DOHH2 (cell line): ENCODE results near the gene SUSD4.

Source experiments
- H3F3A ChIP-seq: fragments of 200-600 bp; sonication (generic), shearing (Covaris generic); 2 replicates; pipeline ENCODE4 v1.6.0; 2016; ENCODE audit warnings: antibody characterized with exemption, mild to moderate bottlenecking; ENCODE audit not compliant: control insufficient read depth, insufficient read depth
- H3K27ac ChIP-seq: fragments of 200-600 bp; sonication (generic); 2 replicates; pipeline ENCODE4 v1.5.1; 2014; ENCODE audit warnings: low read depth, mild to moderate bottlenecking, low read length, moderate library complexity
- H3K27me3 ChIP-seq: fragments of 200-600 bp; sonication (generic); 2 replicates; pipeline ENCODE4 v1.6.1; 2014; ENCODE audit warnings: mild to moderate bottlenecking, low read length, mixed read lengths; ENCODE audit not compliant: control insufficient read depth
- H3K36me3 ChIP-seq: fragments of 200-600 bp; sonication (generic); 2 replicates; pipeline ENCODE4 v1.6.1; 2014; ENCODE audit warnings: mild to moderate bottlenecking, low read length, moderate library complexity, mixed read lengths; ENCODE audit not compliant: control insufficient read depth
- H3K4me1 ChIP-seq: fragments of 200-600 bp; sonication (generic); 2 replicates; pipeline ENCODE4 v1.6.1; 2014; ENCODE audit warnings: mild to moderate bottlenecking, low read length, mixed read lengths; ENCODE audit not compliant: control insufficient read depth
- H3K4me2 ChIP-seq: fragments of 200-600 bp; sonication (generic); 2 replicates; pipeline ENCODE4 v1.6.0; 2014; ENCODE audit warnings: mild to moderate bottlenecking, low read length, moderate library complexity
- H3K4me3 ChIP-seq: fragments of 200-600 bp; sonication (generic); 2 replicates; pipeline ENCODE4 v1.5.1; 2014; ENCODE audit warnings: mild to moderate bottlenecking, low read length, mixed read lengths
- H3K79me2 ChIP-seq: fragments of 200-600 bp; sonication (generic); 2 replicates; pipeline ENCODE4 v1.6.1; 2014; ENCODE audit warnings: mild to moderate bottlenecking, low read length, mixed read lengths; ENCODE audit not compliant: control insufficient read depth
- H3K9me2 ChIP-seq: fragments of 200-600 bp; sonication (generic); replicated peaks from 2 replicates; pipeline ENCODE4 v1.6.1; 2014; ENCODE audit warnings: mild to moderate bottlenecking, low read length, mixed read lengths; ENCODE audit not compliant: control insufficient read depth
- H3K9me3 ChIP-seq: fragments of 200-600 bp; sonication (generic); 2 replicates; pipeline ENCODE4 v1.6.1; 2014; ENCODE audit warnings: antibody characterized with exemption, low read length, mixed read lengths; ENCODE audit not compliant: control insufficient read depth, insufficient read depth
- H4K20me1 ChIP-seq: fragments of 200-600 bp; sonication (generic); 2 replicates; pipeline ENCODE4 v1.6.0; 2014; ENCODE audit warnings: low read depth, mild to moderate bottlenecking, antibody characterized with exemption, low read length, moderate library complexity; ENCODE audit not compliant: control insufficient read depth, insufficient read depth
- CTCF ChIP-seq: fragments of 200-600 bp; sonication (generic); IDR thresholded peaks from one replicate; pipeline ENCODE4 v1.5.1; 2014; ENCODE audit warnings: antibody characterized with exemption, mild to moderate bottlenecking, low read depth, low read length; ENCODE audit not compliant: poor library complexity, severe bottlenecking
- EZH2phosphoT487 ChIP-seq: fragments of 200-600 bp; sonication (generic); IDR thresholded peaks from 2 replicates; pipeline ENCODE4 v1.6.1; 2017; ENCODE audit warnings: borderline replicate concordance, mild to moderate bottlenecking, antibody characterized with exemption, low read length, moderate library complexity, mixed read lengths

The SUSD4 gene

DNA sequence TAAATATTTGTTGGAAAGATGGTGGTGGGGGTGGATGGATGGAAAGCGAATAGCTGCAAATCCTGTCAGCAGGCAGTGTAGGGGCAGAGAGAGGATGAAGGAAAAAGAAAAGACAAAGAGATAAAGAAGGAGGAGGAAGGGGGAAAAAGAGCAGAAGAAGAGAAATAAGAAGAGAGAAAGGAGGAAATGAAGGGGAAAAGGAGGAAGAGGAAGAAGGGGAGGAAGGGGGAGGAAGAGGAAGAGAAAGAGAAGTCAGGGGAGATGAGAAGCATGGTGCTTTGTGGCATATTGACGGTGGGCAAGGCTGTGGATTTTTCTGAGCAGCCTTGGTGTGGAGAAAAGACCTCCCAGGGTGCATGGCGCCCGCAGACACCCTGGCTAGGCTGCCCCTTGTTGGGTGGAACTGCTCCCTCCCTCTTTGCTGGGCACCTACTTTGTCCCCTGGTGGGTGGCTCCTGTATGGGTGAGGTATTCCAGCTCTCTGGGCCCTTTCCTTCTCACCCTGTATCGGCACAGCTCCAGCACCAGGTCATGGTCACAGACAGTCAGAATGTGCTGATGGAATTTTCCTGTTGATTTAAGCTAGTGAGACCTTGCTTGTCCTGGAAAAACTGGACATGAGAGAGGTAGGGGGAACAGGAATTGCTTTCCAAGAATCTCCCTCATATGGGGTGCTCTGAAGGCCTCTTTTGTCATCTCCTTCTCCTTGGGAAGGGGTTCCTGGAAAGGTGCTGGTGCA lies 175.2 kb downstream of the SUSD4 start:
- H3K9me3 ChIP-seq = no peaks in the 10 kb centered on the region
- H3K9me2 ChIP-seq = no peaks in the 10 kb centered on the region
- no peak overlapping the region for H3K4me2 ChIP-seq
- no peaks in the 10 kb centered on the region for H3K79me2 ChIP-seq
- H3K27ac ChIP-seq = no peak overlapping the region
- no peaks in the 10 kb centered on the region for H3F3A ChIP-seq
- H3K4me1 ChIP-seq = no peaks in the 10 kb centered on the region
- H4K20me1 ChIP-seq = no peaks in the 10 kb centered on the region
- no peak for TF ChIP-seq EZH2phosphoT487
- no peak for TF ChIP-seq CTCF
- H3K4me3 ChIP-seq = no peak overlapping the region
- no peaks in the 10 kb centered on the region for H3K36me3 ChIP-seq
- H3K27me3 ChIP-seq = no peaks in the 10 kb centered on the region

DNA sequence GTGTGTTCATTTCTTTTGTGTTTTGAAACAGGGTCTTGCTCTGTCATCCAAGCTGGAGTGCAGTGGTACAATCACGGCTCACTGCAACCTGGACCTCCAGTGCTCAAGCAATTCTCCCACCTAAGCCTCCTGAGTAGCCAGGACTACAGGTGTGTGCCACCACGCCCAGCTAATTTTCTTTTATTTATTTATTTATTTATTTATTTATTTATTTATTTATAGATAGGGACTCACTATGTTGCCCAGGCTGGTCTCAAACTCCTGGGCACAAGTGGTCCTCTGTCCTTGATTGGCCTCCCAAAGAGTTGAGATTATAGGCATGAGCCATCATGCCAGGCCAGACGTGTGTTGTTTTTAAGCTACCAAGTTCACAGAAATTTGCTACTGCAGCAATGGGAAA lies 177.2 kb downstream of the SUSD4 start:
- H3K4me1 ChIP-seq = no peaks in the 10 kb centered on the region
- H3K27ac ChIP-seq = no peak overlapping the region
- H3K36me3 ChIP-seq = no peaks in the 10 kb centered on the region
- no peak for TF ChIP-seq EZH2phosphoT487
- TF ChIP-seq CTCF = no peak
- no peaks in the 10 kb centered on the region for H3K27me3 ChIP-seq
- H3K9me2 ChIP-seq = no peaks in the 10 kb centered on the region
- no peaks in the 10 kb centered on the region for H3K79me2 ChIP-seq
- no peaks in the 10 kb centered on the region for H3F3A ChIP-seq
- no peak overlapping the region for H3K4me3 ChIP-seq
- H3K9me3 ChIP-seq = no peaks in the 10 kb centered on the region
- H4K20me1 ChIP-seq = no peaks in the 10 kb centered on the region
- H3K4me2 ChIP-seq = no peak overlapping the region

DNA sequence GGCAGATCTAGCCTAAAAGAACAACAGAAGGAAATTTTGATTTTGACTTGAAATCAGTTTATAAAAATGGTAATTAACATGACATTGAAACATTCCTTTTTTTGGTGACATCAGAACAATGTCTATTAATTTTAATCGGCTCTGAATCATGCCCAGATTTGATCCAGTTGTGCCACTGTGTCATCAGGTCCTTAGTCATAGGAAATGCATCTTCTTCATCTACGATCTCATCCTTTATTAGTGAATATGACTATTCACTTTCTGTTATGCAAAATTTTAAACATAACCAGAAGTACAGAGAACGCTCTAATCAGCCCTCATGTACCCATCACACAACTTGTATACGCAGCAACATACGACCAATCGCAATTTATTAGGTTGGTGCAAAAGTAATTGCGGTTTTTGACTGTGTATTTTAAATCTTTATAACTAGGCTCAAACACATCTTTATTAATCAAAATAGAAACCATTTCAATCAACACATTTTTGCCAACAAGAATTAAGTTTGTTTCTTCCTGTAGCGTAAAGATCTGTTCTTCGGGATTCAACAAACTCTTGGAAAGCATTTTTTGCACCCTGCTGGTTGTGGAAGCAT lies 180.6 kb downstream of the SUSD4 start:
- Histone ChIP-seq H3K9me2 (no peaks in the 10 kb centered on the region), H3K4me2 (no peak overlapping the region), H3K27ac (no peak overlapping the region), H3K36me3 (no peaks in the 10 kb centered on the region), H3K4me1 (no peaks in the 10 kb centered on the region), H3F3A (no peaks in the 10 kb centered on the region), H4K20me1 (no peaks in the 10 kb centered on the region), H3K4me3 (no peak overlapping the region), H3K9me3 (no peaks in the 10 kb centered on the region), H3K27me3 (0 out of 2 replicates have a peak, but pooled peaks cover 3% of the 10 kb centered on the region), H3K79me2 (no peaks in the 10 kb centered on the region)
- TF ChIP-seq EZH2phosphoT487 (no peak), CTCF (no peak)
